Lower leg skin (tissue), 3 donors: ENCODE measurements around the gene TMEM33.

Experiments used
- CTCF ChIP-seq, 3 donors: fragments of 450-650 bp; IDR thresholded peaks; one replicate each; pipeline ENCODE4 v1.5.1; 2016; ENCODE audit warnings: antibody characterized with exemption in 3 of 3, mild to moderate bottlenecking in 3 of 3, moderate library complexity in 2 of 3
- POLR2A ChIP-seq, 2 donors: fragments of 450-650 bp; IDR thresholded peaks; one replicate each; pipeline ENCODE4 v1.6.1; 2016 to 2017; ENCODE audit warnings: antibody characterized with exemption in 2 of 2, mild to moderate bottlenecking in 1 of 2, moderate library complexity in 1 of 2

DNA sequence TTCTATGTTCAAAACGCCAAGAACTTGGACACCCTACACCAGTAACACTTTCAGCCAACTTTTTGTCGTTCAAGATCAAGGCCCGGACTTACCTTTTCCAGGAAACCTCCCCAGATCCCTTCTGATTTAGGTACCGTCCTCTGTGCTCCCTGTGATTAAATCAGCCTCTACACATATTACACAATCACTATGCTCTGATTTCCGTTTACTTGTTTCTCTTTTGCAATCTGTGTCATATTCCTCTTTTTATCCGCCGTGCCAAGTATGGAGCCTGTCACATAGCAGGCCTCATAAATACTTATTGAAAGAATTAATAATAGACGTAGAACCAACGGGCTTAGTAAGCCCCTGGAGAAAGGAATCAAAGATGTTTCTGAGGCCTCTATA lies 722 bp upstream of the TMEM33 start:
- TF ChIP-seq CTCF (IDR thresholded peaks at IDR 0.05): no peak
- TF ChIP-seq POLR2A (IDR thresholded peaks at IDR 0.05): no peak
